WTC11 (cell line): ENCODE measurements around the gene SLC24A4. TPM values are rescaled to one million over a fixed set of nuclear protein-coding genes. Genes with fewer than 3 reads are reported as not detected.

ENCODE experiments used
- ATAC-seq: fragments of 200-7000 bp; cut with Tn5 transposase; 2 replicates; pipeline ENCODE4 v1.10.0; 2021; ENCODE audit warnings: mild to moderate bottlenecking, moderate library complexity
- CTCF ChIA-PET: fragments of 300-600 bp; sonication (Branson Sonifier 250); formaldehyde crosslinking; loops from one replicate; lab custom pipeline; 2021; ENCODE audit warnings: antibody characterized with exemption; lab: Charles Lee
- POLR2A ChIA-PET: fragments of 350-600 bp; sonication (Branson Sonifier 250); formaldehyde crosslinking; loops from one replicate; lab custom pipeline; 2021; ENCODE audit warnings: antibody characterized with exemption; lab: Charles Lee
- DNase-seq: peaks from one replicate; pipeline ENCODE4 v3.0.0; 2021; ENCODE audit warnings: low spot score
- H3K27ac Mint-ChIP-seq: 2 replicates; pipeline ENCODE4 v1.8.0; 2021; ENCODE audit warnings: mixed read lengths
- H3K27me3 Mint-ChIP-seq: 2 replicates; pipeline ENCODE4 v1.8.0; 2021; ENCODE audit warnings: low read depth, mild to moderate bottlenecking, moderate library complexity, mixed read lengths
- H3K36me3 Mint-ChIP-seq: 2 replicates; pipeline ENCODE4 v1.8.0; 2021; ENCODE audit warnings: mixed read lengths
- H3K4me1 Mint-ChIP-seq: 2 replicates; pipeline ENCODE4 v1.8.0; 2022; ENCODE audit warnings: mixed read lengths
- H3K4me3 Mint-ChIP-seq: 2 replicates; pipeline ENCODE4 v1.8.0; 2021; ENCODE audit warnings: mild to moderate bottlenecking, moderate library complexity, mixed read lengths
- H3K9me3 Mint-ChIP-seq: 2 replicates; pipeline ENCODE4 v1.8.0; 2021; ENCODE audit warnings: mixed read lengths
- ATF6 ChIP-seq: sonication (generic); formaldehyde crosslinking; IDR thresholded peaks from 2 replicates; pipeline ENCODE4 v1.8.1; 2023; ENCODE audit warnings: mild to moderate bottlenecking, missing genetic modification reagents
- CBFB ChIP-seq: sonication (generic); formaldehyde crosslinking; IDR thresholded peaks from 2 replicates; pipeline ENCODE4 v1.8.1; 2022; ENCODE audit warnings: mild to moderate bottlenecking, low read depth, missing genetic modification reagents
- CREM ChIP-seq: sonication (generic); formaldehyde crosslinking; IDR thresholded peaks from 2 replicates; pipeline ENCODE4 v1.8.1; 2022; ENCODE audit warnings: mild to moderate bottlenecking, missing genetic modification reagents, moderate library complexity
- ELF4 ChIP-seq: sonication (generic); formaldehyde crosslinking; IDR thresholded peaks from 2 replicates; pipeline ENCODE4 v1.8.1; 2022; ENCODE audit warnings: low read depth, mild to moderate bottlenecking, moderate library complexity, missing genetic modification reagents
- EMX1 ChIP-seq: fragments of 250-450 bp; sonication (Bioruptor Pico); IDR thresholded peaks from 2 replicates; pipeline ENCODE4 v1.8.0; 2021; ENCODE audit warnings: mild to moderate bottlenecking
- ESRRA ChIP-seq: sonication (generic); formaldehyde crosslinking; IDR thresholded peaks from 2 replicates; pipeline ENCODE4 v1.8.1; 2022; ENCODE audit warnings: mild to moderate bottlenecking, missing genetic modification reagents, borderline replicate concordance
- FOXJ3 ChIP-seq: sonication (generic); formaldehyde crosslinking; IDR thresholded peaks from 2 replicates; pipeline ENCODE4 v1.9.0; 2021; ENCODE audit warnings: missing genetic modification reagents, mild to moderate bottlenecking, borderline replicate concordance
- FOXK1 ChIP-seq: sonication (generic); formaldehyde crosslinking; IDR thresholded peaks from 2 replicates; pipeline ENCODE4 v1.8.0; 2022; ENCODE audit warnings: mild to moderate bottlenecking, moderate library complexity, missing genetic modification reagents
- IRF2 ChIP-seq: sonication (generic); formaldehyde crosslinking; IDR thresholded peaks from 2 replicates; pipeline ENCODE4 v1.8.0; 2022; ENCODE audit warnings: low read depth, missing genetic modification reagents, borderline replicate concordance
- MXD4 ChIP-seq: fragments of 250-450 bp; sonication (Bioruptor Pico); IDR thresholded peaks from 2 replicates; pipeline ENCODE4 v1.8.0; 2021; ENCODE audit warnings: mild to moderate bottlenecking, moderate library complexity, borderline replicate concordance
- NFE2L1 ChIP-seq: sonication (generic); formaldehyde crosslinking; IDR thresholded peaks from 2 replicates; pipeline ENCODE4 v1.8.1; 2023; ENCODE audit warnings: missing genetic modification reagents
- RORB ChIP-seq: fragments of 250-450 bp; sonication (Bioruptor Pico); IDR thresholded peaks from 2 replicates; pipeline ENCODE4 v1.9.0; 2021; ENCODE audit warnings: mild to moderate bottlenecking
- SOX15 ChIP-seq: fragments of 250-450 bp; sonication (Bioruptor Pico); IDR thresholded peaks from 2 replicates; pipeline ENCODE4 v1.9.0; 2021; ENCODE audit warnings: mild to moderate bottlenecking
- SP1 ChIP-seq: sonication (generic); formaldehyde crosslinking; conservative IDR thresholded peaks from 2 replicates; pipeline ENCODE4 v1.8.1; 2022; ENCODE audit warnings: missing genetic modification reagents
- TCF7 ChIP-seq: sonication (generic); formaldehyde crosslinking; IDR thresholded peaks from 2 replicates; pipeline ENCODE4 v1.8.0; 2022; ENCODE audit warnings: mild to moderate bottlenecking, low read depth, missing genetic modification reagents, moderate library complexity
- ZNF219 ChIP-seq: sonication (generic); formaldehyde crosslinking; IDR thresholded peaks from 2 replicates; pipeline ENCODE4 v1.8.0; 2023; ENCODE audit warnings: missing genetic modification reagents, mild to moderate bottlenecking, borderline replicate concordance
- ZNF232 ChIP-seq: sonication (generic); formaldehyde crosslinking; IDR thresholded peaks from 2 replicates; pipeline ENCODE4 v1.8.0; 2022; ENCODE audit warnings: mild to moderate bottlenecking, missing genetic modification reagents
- ZNF263 ChIP-seq: sonication (generic); formaldehyde crosslinking; IDR thresholded peaks from 2 replicates; pipeline ENCODE4 v1.8.1; 2022; ENCODE audit warnings: low read depth, mild to moderate bottlenecking, moderate library complexity, missing genetic modification reagents
- ZNF317 ChIP-seq: sonication (generic); formaldehyde crosslinking; IDR thresholded peaks from 2 replicates; pipeline ENCODE4 v1.8.1; 2023; ENCODE audit warnings: low read depth, mild to moderate bottlenecking, moderate library complexity, missing genetic modification reagents, borderline replicate concordance
- ZNF396 ChIP-seq: fragments of 250-450 bp; sonication (Bioruptor Pico); IDR thresholded peaks from 2 replicates; pipeline ENCODE4 v1.8.0; 2021; ENCODE audit warnings: mild to moderate bottlenecking, moderate library complexity, borderline replicate concordance
- total RNA-seq: library from RNA; stranded (reverse); gene quantifications from 3 replicates; pipeline ENCODE4 v1.2.3, GENCODE V29; 2021
- TF ChIP-seq, protein P1 (sequence below): fragments of 250-450 bp; sonication (Bioruptor Pico); IDR thresholded peaks from 2 replicates; pipeline ENCODE4 v1.9.0; 2021; ENCODE audit warnings: mild to moderate bottlenecking
- TF ChIP-seq, protein P2 (sequence below): fragments of 250-450 bp; sonication (Bioruptor Pico); conservative IDR thresholded peaks from 2 replicates; pipeline ENCODE4 v1.9.0; 2021; ENCODE audit warnings: mild to moderate bottlenecking
- TF ChIP-seq, protein P3 (sequence below): sonication (generic); formaldehyde crosslinking; IDR thresholded peaks from 2 replicates; pipeline ENCODE4 v1.8.1; 2022; ENCODE audit warnings: missing genetic modification reagents, borderline replicate concordance
- TF ChIP-seq, protein P4 (sequence below): sonication (generic); formaldehyde crosslinking; IDR thresholded peaks from 2 replicates; pipeline ENCODE4 v1.8.0; 2022; ENCODE audit warnings: mild to moderate bottlenecking, missing genetic modification reagents

Gene SLC24A4
- total RNA-seq, 1 experiment from 2014 or later: 0.90 TPM

GRCh38 chr14:92372230-92372629 lies 49.3 kb downstream of the SLC24A4 start:
- ChIA-PET CTCF (no interaction called here), POLR2A (no interaction called here)
- Mint-ChIP-seq H3K27me3 (no peaks in the 10 kb centered on the region), H3K4me1 (no peaks in the 10 kb centered on the region), H3K36me3 (peaks cover 9% of the 10 kb centered on the region; the same call in 1 of the 2 replicates), H3K9me3 (peaks cover 32% of the 10 kb centered on the region), H3K27ac (no peak overlapping the region), H3K4me3 (no peak overlapping the region)
- DNase-seq (no peak), ATAC-seq (no peak)
- no peak for TF ChIP-seq ATF6 (CRISPR knock-in tag)
- no peak for TF ChIP-seq ZNF263 (CRISPR knock-in tag)
- TF ChIP-seq TCF7: no peak
- TF ChIP-seq SP1 (CRISPR knock-in tag): no peak

- Mint-ChIP-seq H3K27me3 (no peaks in the 10 kb centered on the region), H3K4me3 (no peak overlapping the region), H3K27ac (no peak overlapping the region), H3K4me1 (no peaks in the 10 kb centered on the region), H3K36me3 (peaks cover 9% of the 10 kb centered on the region; the same call in 1 of the 2 replicates), H3K9me3 (peaks cover 32% of the 10 kb centered on the region)
- no peak for DNase-seq
- ChIA-PET POLR2A (no interaction called here), CTCF (no interaction called here)
- no peak for ATAC-seq
- TF ChIP-seq IRF2 (CRISPR knock-in tag) (no peak), EMX1 (no peak), MXD4 (CRISPR knock-in tag) (no peak), ELF4 (CRISPR knock-in tag) (no peak), SOX15 (CRISPR knock-in tag) (no peak), ZNF219 (CRISPR knock-in tag) (no peak), RORB (CRISPR knock-in tag) (no peak)
- TF ChIP-seq, protein P1, sequence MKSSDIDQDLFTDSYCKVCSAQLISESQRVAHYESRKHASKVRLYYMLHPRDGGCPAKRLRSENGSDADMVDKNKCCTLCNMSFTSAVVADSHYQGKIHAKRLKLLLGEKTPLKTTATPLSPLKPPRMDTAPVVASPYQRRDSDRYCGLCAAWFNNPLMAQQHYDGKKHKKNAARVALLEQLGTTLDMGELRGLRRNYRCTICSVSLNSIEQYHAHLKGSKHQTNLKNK: no peak
These were observed 50.4 kb downstream of the SLC24A4 start for GRCh38 chr14:92373336-92373735.

DNA sequence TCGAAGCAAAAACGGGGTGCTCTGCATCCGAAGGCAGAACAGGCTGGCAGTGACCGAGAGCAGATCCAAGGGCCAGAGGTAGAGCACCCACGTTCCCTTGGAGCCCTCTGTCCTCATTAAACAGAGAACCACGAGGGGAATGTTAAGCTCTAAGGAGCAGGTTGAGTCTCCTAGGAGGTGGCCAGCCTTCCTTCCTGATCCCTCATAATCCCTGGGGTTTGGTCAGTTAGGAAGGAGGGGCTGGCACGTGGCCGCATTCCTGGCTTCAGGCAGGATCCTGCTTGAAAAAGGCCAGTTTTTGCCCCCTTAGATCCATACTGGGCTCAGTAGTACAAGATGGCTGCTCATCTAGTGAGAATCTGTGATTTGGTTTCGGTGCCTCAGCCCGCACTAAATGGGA lies 57.2 kb downstream of the SLC24A4 start:
- Mint-ChIP-seq H3K27me3 (no peaks in the 10 kb centered on the region), H3K9me3 (peaks cover 1% of the 10 kb centered on the region; the same call in 1 of the 2 replicates), H3K27ac (no peak overlapping the region), H3K4me3 (no peak overlapping the region), H3K36me3 (no peaks in the 10 kb centered on the region), H3K4me1 (peaks cover 22% of the 10 kb centered on the region)
- ChIA-PET POLR2A (no interaction called here), CTCF (no interaction called here)
- DNase-seq (no peak), ATAC-seq (no peak)
- TF ChIP-seq, protein P2, sequence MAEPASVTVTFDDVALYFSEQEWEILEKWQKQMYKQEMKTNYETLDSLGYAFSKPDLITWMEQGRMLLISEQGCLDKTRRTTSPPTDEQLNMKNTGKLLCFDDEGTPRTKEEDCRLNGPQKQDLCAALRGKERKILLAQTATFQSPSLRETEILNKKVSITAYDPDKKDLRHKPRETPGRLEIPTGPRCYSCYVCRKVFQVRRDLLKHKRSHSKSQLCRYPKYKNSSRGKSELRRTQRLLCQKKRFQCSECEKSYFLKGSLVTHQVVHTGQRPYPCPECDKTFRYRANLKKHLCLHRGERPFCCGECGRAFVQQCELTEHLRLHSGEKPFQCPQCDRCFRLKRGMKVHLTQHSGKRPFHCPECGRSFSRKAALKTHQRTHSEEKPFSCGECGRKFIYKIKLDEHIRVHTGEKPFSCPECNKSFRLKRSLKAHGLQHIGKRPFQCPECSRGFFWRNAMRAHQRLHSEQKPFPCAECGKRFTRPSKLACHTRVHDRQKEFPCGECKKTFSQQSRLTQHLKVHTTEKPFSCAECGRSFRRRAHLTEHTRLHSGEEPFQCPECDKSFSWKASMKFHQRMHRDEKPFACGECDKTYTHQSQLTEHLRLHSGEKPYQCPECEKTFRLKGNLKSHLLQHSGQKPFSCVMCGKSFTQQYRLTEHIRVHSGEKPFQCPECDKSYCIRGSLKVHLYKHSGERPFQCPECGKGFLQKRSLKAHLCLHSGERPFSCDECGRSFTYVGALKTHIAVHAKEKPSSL (CRISPR knock-in tag): no peak
- TF ChIP-seq, protein P3, sequence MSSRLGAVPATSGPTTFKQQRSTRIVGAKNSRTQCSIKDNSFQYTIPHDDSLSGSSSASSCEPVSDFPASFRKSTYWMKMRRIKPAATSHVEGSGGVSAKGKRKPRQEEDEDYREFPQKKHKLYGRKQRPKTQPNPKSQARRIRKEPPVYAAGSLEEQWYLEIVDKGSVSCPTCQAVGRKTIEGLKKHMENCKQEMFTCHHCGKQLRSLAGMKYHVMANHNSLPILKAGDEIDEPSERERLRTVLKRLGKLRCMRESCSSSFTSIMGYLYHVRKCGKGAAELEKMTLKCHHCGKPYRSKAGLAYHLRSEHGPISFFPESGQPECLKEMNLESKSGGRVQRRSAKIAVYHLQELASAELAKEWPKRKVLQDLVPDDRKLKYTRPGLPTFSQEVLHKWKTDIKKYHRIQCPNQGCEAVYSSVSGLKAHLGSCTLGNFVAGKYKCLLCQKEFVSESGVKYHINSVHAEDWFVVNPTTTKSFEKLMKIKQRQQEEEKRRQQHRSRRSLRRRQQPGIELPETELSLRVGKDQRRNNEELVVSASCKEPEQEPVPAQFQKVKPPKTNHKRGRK (CRISPR knock-in tag): no peak
- no peak for TF ChIP-seq ESRRA
- no peak for TF ChIP-seq ATF6 (CRISPR knock-in tag)
- no peak for TF ChIP-seq RORB (CRISPR knock-in tag)
- no peak for TF ChIP-seq FOXJ3 (CRISPR knock-in tag)
- no peak for TF ChIP-seq CREM (CRISPR knock-in tag)
- TF ChIP-seq CBFB (CRISPR knock-in tag): no peak
- TF ChIP-seq ZNF317: no peak
- TF ChIP-seq NFE2L1 (CRISPR knock-in tag): no peak
- TF ChIP-seq, protein P4, sequence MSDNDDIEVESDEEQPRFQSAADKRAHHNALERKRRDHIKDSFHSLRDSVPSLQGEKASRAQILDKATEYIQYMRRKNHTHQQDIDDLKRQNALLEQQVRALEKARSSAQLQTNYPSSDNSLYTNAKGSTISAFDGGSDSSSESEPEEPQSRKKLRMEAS (CRISPR knock-in tag): no peak
- TF ChIP-seq ZNF396 (CRISPR knock-in tag): no peak
- TF ChIP-seq SP1 (CRISPR knock-in tag): no peak
- TF ChIP-seq FOXK1 (CRISPR knock-in tag): no peak
- no peak for TF ChIP-seq ZNF219 (CRISPR knock-in tag)
- TF ChIP-seq, protein P1: no peak
- TF ChIP-seq ZNF232 (CRISPR knock-in tag): no peak
